ENCODE data around the gene DMPK. TPM values are rescaled to one million over a fixed set of nuclear protein-coding genes. Genes with fewer than 3 reads are reported as not detected.

Gene DMPK
- total RNA-seq, 1 donor from 2014 or later: 107 TPM

DNA sequence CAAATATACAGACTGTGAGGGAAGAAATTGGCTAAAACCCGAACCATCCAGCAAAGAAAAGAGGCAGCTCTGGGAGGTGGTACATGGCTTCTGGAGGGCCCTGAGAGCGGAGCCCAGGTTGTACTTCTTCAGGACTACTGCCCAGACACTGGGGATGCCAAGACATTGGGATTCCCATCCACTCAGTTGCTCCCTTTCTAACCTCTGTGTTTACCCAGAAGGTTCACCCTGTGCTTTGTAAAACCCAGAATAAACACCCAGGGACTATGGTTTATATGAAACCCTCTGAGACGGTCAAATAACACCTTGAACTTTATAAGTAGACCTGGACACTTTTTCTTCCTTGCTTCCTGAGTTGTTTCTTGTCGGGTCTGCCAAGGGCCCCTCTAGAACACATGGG is 39.3 kb downstream of the DMPK start:
- Mint-ChIP-seq H3K4me3 (ENCODE audit: unreplicated experiment) (no peak overlapping the region), H3K27me3 (ENCODE audit: unreplicated experiment) (peaks cover 1% of the 10 kb centered on the region), H3K27ac (ENCODE audit: unreplicated experiment) (no peak overlapping the region), H3K36me3 (ENCODE audit: unreplicated experiment) (no peaks in the 10 kb centered on the region), H3K4me1 (ENCODE audit: low read depth, unreplicated experiment) (no peaks in the 10 kb centered on the region), H3K9me3 (ENCODE audit: unreplicated experiment) (no peaks in the 10 kb centered on the region)
- no peak for DNase-seq
- no peak for TF ChIP-seq CTCF (IDR thresholded peaks at IDR 0.05; ENCODE audit: partially characterized antibody, unreplicated experiment)

- DNase-seq: no peak
- Mint-ChIP-seq H3K36me3 (ENCODE audit: unreplicated experiment) (no peaks in the 10 kb centered on the region), H3K27me3 (ENCODE audit: unreplicated experiment) (no peaks in the 10 kb centered on the region), H3K4me1 (ENCODE audit: low read depth, unreplicated experiment) (no peaks in the 10 kb centered on the region), H3K9me3 (ENCODE audit: unreplicated experiment) (no peaks in the 10 kb centered on the region), H3K27ac (ENCODE audit: unreplicated experiment) (peak overlapping the region; percentile 20), H3K4me3 (ENCODE audit: unreplicated experiment) (no peak overlapping the region)
- TF ChIP-seq CTCF (IDR thresholded peaks at IDR 0.05; ENCODE audit: partially characterized antibody, unreplicated experiment): no peak
These were observed 42.5 kb downstream of the DMPK start for GRCh38 chr19:45739498-45740439.

DNA sequence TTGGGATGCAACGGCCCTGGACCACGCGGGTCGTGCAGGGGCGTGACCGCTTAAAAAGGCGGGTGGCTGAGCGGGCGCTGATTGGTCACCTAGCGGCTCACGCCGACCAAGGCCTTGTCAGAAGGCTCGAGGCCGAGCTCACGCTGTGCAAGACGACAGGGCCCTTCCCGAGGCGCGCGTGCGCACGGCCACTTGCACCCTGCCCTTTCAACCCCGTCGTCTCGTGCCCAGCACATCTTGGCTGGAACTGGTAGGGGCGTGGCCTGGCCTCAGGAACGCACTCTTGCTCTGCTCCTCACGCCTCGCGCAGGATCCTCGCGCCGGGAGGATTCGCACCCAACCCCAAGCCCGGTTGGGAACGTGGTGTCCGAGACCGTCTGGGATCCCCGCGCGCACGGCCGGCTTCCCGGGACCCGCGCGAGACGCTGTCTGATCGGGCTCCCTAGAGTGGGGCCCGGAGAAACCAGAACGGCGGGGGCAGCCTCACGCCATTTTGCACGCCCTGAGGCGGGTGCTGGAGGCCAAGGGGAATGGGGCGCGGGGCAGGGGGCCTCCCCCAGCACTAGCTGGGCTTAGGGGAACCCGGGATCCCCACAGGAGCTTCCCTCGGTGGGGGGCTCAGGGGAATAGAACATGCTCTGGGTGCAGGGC is 49.0 kb downstream of the DMPK start, which contains the start of gene MEIOSIN:
Gene MEIOSIN (plus strand): TSS at position 280 of the 651 bp plus-strand sequence. CDS start 1,938 bp downstream, outside the sequence.
- Mint-ChIP-seq H3K4me3 (ENCODE audit: unreplicated experiment) (no peak within 1 kb of the TSS), H3K9me3 (ENCODE audit: unreplicated experiment) (no peaks in the 10 kb centered on the region), H3K4me1 (ENCODE audit: low read depth, unreplicated experiment) (peaks cover 5% of the 10 kb centered on the region), H3K27ac (ENCODE audit: unreplicated experiment) (no peak within 1 kb of the TSS), H3K36me3 (ENCODE audit: unreplicated experiment) (no peaks in the 10 kb centered on the region), H3K27me3 (ENCODE audit: unreplicated experiment) (peaks cover 7% of the 10 kb centered on the region)
- DNase-seq: no peak
- no peak for TF ChIP-seq CTCF (IDR thresholded peaks at IDR 0.05; ENCODE audit: partially characterized antibody, unreplicated experiment)

GRCh38 chr19:45730368-45731288 is 51.7 kb downstream of the DMPK start, which contains the start of gene FBXO46:
Gene FBXO46, minus strand, starts transcription at chr19:45730896. Its CDS starts 17,401 bp downstream, at chr19:45713495.
- H3K27ac Mint-ChIP-seq (ENCODE audit: unreplicated experiment): peak within 1 kb of the TSS; percentile 77
- TF ChIP-seq CTCF (IDR thresholded peaks at IDR 0.05; ENCODE audit: partially characterized antibody, unreplicated experiment): no peak
- DNase-seq: peak; percentile 95
- H3K9me3 Mint-ChIP-seq (ENCODE audit: unreplicated experiment): no peaks in the 10 kb centered on the region
- H3K4me1 Mint-ChIP-seq (ENCODE audit: low read depth, unreplicated experiment): peaks cover 5% of the 10 kb centered on the region
- H3K27me3 Mint-ChIP-seq (ENCODE audit: unreplicated experiment): peaks cover 7% of the 10 kb centered on the region
- no peaks in the 10 kb centered on the region for H3K36me3 Mint-ChIP-seq (ENCODE audit: unreplicated experiment)
- H3K4me3 Mint-ChIP-seq (ENCODE audit: unreplicated experiment): peak within 1 kb of the TSS; percentile 96
